SK-N-MC (cell line): ENCODE measurements around the gene MCU.

Source experiments
- EZH2 ChIP-seq: fragments of 200-600 bp; sonication (generic); IDR thresholded peaks from one replicate; pipeline ENCODE4 v1.6.1; 2017; ENCODE audit warnings: antibody characterized with exemption
- POLR2AphosphoS5 ChIP-seq: IDR thresholded peaks from 2 replicates; pipeline ENCODE4 v1.6.1; 2012; ENCODE audit warnings: mild to moderate bottlenecking, low read depth, low read length, borderline replicate concordance

DNA sequence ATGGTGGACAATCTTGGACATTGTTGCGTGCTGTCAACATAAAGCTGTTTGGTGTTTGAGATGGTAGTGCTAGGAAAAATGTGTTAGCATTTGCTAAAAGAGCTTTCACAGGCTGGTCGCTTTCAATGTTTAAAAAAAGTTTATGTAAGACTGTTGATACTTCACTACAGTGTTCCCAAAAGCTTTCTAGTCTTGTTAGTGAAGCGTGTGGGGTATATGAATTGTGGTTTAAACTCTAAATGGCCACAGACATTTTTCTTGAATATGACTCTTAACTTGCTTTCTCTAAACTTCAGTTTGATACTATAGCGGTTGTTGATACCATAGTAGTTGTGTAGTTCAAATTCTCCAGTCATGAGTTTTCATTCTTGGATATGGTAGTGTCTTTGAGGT, 44.9 kb downstream of the MCU start:
- TF ChIP-seq EZH2 (no peak), POLR2AphosphoS5 (no peak)
